ENCODE results near the gene HMX1.

HMX1 gene

GRCh38 chr4:8850074-8850829 lies 21.4 kb downstream of the HMX1 start:
- no peaks in the 10 kb centered on the region for H3K36me3 ChIP-seq (replicated peaks)
- no peak overlapping the region for H3K4me3 ChIP-seq (ENCODE audit: low read depth, low read length)
- TF ChIP-seq CTCF (IDR thresholded peaks at IDR 0.05; ENCODE audit: low read depth, low read length, missing control alignments): no peak
- DNase-seq: no peak
- no peak overlapping the region for H3K27ac ChIP-seq
- in situ Hi-C loops (cut with HindIII; ENCODE audit: low pct_ligation_motif_present, low sequenced_read_pairs): no loop called here
- H3K27me3 ChIP-seq (replicated peaks): peaks cover 17% of the 10 kb centered on the region

- TF ChIP-seq CTCF (IDR thresholded peaks at IDR 0.05; ENCODE audit: low read depth, low read length, missing control alignments): no peak
- H3K27ac ChIP-seq: no peak overlapping the region
- H3K27me3 ChIP-seq (replicated peaks): peaks cover 9% of the 10 kb centered on the region
- H3K4me3 ChIP-seq (ENCODE audit: low read depth, low read length): no peak overlapping the region
- no peaks in the 10 kb centered on the region for H3K36me3 ChIP-seq (replicated peaks)
- in situ Hi-C loops (cut with HindIII; ENCODE audit: low pct_ligation_motif_present, low sequenced_read_pairs): no loop called here
- no peak for DNase-seq
Observed at GRCh38 chr4:8849266-8850073, 22.2 kb downstream of the HMX1 start.

- peaks cover 3% of the 10 kb centered on the region for H3K27me3 ChIP-seq (replicated peaks)
- H3K36me3 ChIP-seq (replicated peaks): no peaks in the 10 kb centered on the region
- in situ Hi-C loops (cut with HindIII; ENCODE audit: low pct_ligation_motif_present, low sequenced_read_pairs): no loop called here
Observed at GRCh38 chr4:8848507-8849265, 23.0 kb downstream of the HMX1 start.

GRCh38 chr4:8847764-8848163 lies 23.9 kb downstream of the HMX1 start:
- Histone ChIP-seq H3K4me3 (ENCODE audit: low read depth, low read length) (no peak overlapping the region), H3K36me3 (replicated peaks) (no peaks in the 10 kb centered on the region), H3K27me3 (replicated peaks) (peaks cover 3% of the 10 kb centered on the region), H3K27ac (no peak overlapping the region)
- no peak for TF ChIP-seq CTCF (IDR thresholded peaks at IDR 0.05; ENCODE audit: low read depth, low read length, missing control alignments)
- peak; percentile 3 for DNase-seq
- in situ Hi-C loops (cut with HindIII; ENCODE audit: low pct_ligation_motif_present, low sequenced_read_pairs): no loop called here

More at GRCh38 chr4:8848507-8849265, 23.0 kb downstream of the HMX1 start:
- no peak for TF ChIP-seq CTCF (IDR thresholded peaks at IDR 0.05; ENCODE audit: low read depth, low read length, missing control alignments)
- H3K27ac ChIP-seq: no peak overlapping the region
- no peak for DNase-seq
- no peak overlapping the region for H3K4me3 ChIP-seq (ENCODE audit: low read depth, low read length)

- no peak for TF ChIP-seq CTCF (IDR thresholded peaks at IDR 0.05; ENCODE audit: low read depth, low read length, missing control alignments)
- no peak for DNase-seq
- H3K36me3 ChIP-seq (replicated peaks): no peaks in the 10 kb centered on the region
- H3K27ac ChIP-seq: no peak overlapping the region
- H3K27me3 ChIP-seq (replicated peaks): peaks cover 3% of the 10 kb centered on the region
- in situ Hi-C loops (cut with HindIII; ENCODE audit: low pct_ligation_motif_present, low sequenced_read_pairs): no loop called here
- no peak overlapping the region for H3K4me3 ChIP-seq (ENCODE audit: low read depth, low read length)
Observed at GRCh38 chr4:8847331-8847730, 24.3 kb downstream of the HMX1 start.

All from brain microvascular endothelial cell (primary cell).